HG03460 (cell line): ENCODE data around the gene LINGO3.

Experiments used
- ATAC-seq: cut with Tn5 transposase; IDR thresholded peaks from one replicate; pipeline ENCODE4 v1.9.1; 2021; ENCODE audit not compliant: unreplicated experiment

The LINGO3 gene

GRCh38 chr19:2340496-2341243 lies 32.7 kb upstream of the LINGO3 start:
- ATAC-seq = no peak

DNA sequence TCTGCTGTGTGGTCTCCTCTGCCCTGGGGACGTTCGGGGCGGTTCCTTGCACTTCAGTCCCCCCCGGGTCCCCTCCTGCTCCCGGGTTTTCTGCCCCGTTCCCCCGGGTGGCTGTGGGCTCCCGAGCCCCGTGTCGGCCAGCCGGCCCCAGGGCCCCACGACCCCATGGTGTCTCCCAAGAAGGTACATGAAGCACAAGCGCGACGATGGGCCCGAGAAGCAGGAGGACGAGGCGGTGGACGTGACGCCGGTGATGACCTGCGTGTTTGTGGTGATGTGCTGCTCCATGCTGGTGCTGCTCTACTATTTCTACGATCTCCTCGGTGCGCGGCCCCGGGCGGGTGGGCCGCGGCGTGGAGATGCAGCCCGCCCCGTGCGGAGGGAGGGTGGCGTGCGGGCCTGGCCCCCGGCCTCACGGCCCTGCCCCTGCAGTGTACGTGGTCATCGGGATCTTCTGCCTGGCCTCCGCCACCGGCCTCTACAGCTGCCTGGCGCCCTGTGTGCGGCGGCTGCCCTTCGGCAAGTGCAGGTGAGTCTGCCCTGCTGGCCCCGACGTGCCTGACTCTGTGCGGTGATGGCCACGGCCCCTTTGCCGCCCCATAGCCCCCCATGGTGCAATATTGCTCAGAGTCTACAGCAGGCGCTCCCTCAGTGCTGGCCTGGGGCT lies 31.8 kb upstream of the LINGO3 start:
- ATAC-seq = no peak

GRCh38 chr19:2338751-2339643 lies 31.0 kb upstream of the LINGO3 start:
- no peak for ATAC-seq

DNA sequence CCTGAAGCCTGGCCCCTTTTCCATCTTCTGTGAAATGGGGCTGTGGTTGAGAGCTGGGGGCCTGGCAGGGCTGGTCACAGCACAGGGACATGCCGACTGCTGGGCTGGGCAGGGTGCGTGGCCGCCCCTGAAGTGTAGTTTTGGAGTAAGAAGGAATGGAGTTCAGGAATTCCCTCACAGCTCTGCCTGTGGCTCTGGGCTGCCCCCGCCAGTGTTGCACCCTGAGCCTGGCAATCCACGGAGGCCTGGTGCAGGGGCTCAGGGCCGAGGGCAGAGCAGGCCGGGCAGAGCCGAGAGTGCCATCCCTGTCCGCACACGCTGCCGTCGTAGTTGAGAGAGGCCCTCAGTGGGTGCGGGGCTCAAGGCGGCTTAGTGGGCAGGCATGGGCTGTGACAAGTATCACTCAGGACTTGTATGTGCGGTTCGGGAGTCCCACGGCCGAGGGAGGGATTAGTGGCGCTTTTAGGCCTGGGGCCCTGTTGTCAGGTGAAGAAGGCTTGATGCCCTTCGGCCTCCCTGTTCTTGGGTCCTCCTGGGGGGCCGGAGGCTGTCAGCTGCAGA lies 30.2 kb upstream of the LINGO3 start:
- ATAC-seq = no peak

DNA sequence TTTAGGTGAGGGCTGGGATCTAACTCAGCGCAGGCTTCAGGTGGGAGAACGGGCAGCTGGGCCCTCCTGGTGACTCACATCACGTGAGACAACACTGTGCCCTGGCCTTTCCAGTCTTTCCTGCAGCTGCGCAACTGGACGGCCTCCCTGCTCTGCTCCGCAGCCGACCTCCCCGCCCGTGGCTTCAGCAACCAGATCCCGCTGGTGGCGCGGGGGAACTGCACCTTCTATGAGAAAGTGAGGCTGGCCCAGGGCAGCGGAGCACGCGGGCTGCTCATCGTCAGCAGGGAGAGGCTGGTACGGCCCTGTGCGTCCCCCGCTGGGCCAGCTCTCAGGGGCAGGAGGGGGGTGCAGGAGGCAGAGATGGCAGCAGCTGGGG lies 29.4 kb upstream of the LINGO3 start:
- no peak for ATAC-seq

DNA sequence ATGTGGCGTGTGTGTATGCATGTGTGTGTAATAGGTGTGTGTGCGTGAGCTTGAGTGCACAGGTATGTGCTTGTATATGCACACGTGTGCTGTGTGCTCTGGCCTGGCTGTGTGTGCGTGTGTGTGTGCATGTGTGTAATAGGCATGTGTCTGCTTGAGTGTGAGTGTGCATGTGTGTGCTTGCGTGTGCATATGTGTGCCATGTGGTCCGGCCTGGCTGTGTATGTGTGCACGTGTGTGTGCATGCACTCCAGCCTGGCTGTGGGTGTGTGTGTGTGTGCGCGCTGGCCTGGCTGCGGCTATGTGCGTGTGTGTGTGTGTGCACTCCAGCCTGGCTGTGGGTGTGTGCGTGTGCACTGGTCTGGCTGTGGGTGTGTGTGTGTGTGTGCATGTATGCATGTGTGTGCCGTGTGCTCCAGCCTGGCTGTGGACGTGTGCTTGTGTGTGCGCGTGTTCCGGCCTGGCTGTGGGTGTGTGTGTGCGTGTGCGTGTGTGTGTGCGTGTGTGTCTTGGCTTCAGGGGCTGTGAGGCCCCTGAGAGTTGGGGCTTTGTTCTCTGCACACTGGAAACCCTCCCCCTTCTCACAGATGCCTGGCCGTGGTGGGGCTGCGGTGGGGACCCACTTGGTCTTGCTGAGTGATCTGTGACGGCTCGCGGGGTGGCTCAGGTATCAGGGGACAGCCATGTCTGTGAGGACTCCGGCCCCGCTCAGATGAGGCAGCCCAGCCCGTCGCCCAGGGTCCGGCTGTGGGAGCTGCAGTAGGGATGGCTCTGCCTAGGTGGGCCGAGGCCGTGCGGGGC lies 28.8 kb upstream of the LINGO3 start:
- ATAC-seq = no peak

GRCh38 chr19:2335848-2336247 lies 27.9 kb upstream of the LINGO3 start:
- no peak for ATAC-seq

DNA sequence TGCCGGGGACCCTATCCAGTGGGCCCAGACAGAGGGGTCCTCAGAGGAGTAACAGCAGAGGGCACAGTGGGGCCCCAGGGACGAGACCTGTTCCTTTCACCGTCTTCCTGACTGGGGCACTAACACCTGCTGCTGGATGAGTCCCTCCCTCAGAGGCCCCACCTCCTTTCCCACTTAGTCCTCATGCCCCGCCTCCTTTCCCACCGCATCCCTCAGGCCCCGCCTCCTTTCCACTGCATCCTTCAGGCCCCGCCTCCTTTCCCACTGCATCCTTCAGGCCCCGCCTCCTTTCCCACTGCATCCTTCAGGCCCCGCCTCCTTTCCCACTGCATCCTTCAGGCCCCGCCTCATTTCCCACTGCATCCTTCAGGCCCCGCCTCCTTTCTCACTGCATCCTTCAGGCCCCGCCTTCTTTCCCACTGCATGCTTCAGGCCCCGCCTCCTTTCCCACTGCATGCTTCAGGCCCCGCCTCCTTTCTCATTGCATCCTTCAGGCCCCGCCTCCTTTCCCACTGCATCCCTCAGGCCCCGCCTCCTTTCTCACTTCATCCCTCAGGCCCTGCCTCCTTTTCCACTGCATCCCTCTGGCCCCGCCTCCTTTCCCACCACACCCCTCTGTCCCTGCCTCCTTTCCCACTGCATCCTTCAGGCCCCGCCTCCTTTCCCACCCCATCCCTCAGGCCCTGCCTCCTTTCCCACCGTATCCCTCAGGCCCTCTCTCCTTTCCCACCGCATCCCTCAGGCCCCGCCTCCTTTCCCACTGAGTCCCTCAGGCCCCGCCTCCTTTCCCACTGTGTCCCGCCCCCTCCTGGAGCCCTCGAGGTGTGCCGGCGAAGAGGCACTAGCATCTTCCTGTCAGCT lies 27.3 kb upstream of the LINGO3 start:
- ATAC-seq = no peak

GRCh38 chr19:2334426-2334825 lies 26.5 kb upstream of the LINGO3 start:
- no peak for ATAC-seq

- ATAC-seq = no peak
Measured at GRCh38 chr19:2333807-2334211, 25.9 kb upstream of the LINGO3 start.

- ATAC-seq = no peak
Measured at GRCh38 chr19:2333027-2333806, 25.3 kb upstream of the LINGO3 start.

GRCh38 chr19:2332341-2333026 lies 24.5 kb upstream of the LINGO3 start:
- no peak for ATAC-seq

- ATAC-seq = no peak
Measured at GRCh38 chr19:2331601-2332246, 23.8 kb upstream of the LINGO3 start.

DNA sequence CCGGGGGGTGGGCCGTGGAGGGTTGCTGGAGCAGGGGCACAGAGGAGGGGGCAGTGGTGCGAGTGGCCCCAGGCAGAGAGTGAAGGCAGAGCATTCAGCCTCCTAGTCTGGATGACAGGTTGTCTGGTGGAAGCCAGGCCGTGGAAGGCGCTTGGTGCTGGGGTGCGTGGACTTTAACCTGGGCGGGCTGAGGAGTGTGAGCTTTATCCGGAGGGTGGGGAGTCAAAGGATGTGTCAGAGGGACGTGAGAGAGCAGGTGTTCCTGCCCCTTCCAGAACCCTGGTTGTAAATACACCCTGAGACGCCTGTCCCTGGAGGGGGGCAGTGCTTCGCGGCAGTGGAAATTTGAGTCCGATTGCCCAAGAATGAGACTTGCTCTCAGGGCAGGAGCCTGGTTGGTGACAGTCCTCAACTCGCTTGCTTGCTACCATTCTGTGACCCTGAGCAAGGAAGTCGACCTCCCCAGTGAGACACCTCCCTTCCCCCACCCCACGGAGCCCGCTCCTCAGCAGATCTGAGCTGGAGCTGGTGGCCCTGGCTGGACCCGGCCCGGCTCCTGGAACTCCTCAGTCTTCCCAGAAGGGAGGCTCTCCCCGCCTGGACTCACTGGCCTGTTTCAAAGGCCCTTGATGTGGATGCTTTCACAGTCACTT lies 22.8 kb upstream of the LINGO3 start:
- no peak for ATAC-seq

DNA sequence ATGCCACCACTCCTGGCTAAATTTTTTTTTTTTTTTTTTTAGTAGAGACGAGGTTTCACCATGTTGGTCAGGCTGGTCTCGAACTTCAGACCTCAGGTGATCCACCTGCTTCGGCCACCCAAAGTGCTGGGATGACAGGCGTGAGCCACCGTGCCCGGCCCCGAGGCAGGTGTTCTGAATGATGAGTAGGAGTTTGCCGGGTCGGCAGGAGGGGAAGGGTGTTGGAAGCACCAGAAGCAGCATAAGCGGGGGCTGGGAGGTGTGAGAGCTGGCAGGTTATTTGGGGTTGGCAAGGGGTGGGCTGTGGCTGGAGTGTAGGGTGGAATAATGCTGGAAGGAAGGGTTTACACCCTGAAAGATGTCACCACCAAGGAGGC lies 22.3 kb upstream of the LINGO3 start:
- ATAC-seq = no peak

GRCh38 chr19:2329501-2329916 lies 21.6 kb upstream of the LINGO3 start:
- no peak for ATAC-seq

DNA sequence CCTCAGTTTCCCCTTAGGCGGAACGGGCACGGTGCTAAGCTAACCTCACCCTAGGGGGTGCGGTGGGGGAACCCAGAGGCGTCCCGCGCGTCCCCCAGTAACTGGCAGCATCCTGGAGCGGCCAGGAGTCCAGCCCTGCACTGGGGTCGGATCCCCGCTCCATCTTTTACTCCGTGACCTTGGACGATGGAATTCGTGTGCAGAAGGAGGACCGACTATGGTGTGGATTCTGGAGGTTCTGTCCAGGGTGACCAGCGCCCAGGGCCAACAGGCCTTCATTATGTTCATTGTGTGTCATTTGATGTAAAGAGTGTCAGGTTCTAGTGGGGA lies 21.2 kb upstream of the LINGO3 start:
- no peak for ATAC-seq
